OCI-LY3 (cell line): ENCODE data around the gene PLD2.
A peak's percentile ranks its signal among the peaks of the same experiment; 100 is the strongest.

ENCODE experiments used
- H2AFZ ChIP-seq: fragments of 200-600, 300-600 bp; shearing (Covaris generic); 2 replicates; pipeline ENCODE4 v1.6.0; 2014; ENCODE audit warnings: antibody characterized with exemption, low read depth, low read length
- H3K27ac ChIP-seq: fragments of 200-600, 300-600 bp; sonication (generic); 2 replicates; pipeline ENCODE4 v1.5.1; 2014; ENCODE audit warnings: mild to moderate bottlenecking, low read length, moderate library complexity, mixed read lengths
- H3K27me3 ChIP-seq: fragments of 200-600, 300-600 bp; sonication (generic); 2 replicates; pipeline ENCODE4 v1.6.1; 2014; ENCODE audit warnings: low read depth, low read length, mixed read lengths
- H3K36me3 ChIP-seq: fragments of 200-600, 300-600 bp; sonication (generic); replicated peaks from 2 replicates; pipeline ENCODE3; 2014; ENCODE audit warnings: low read depth, low read length, mixed read lengths
- H3K4me1 ChIP-seq: fragments of 300-600, 200-600 bp; sonication (generic); 2 replicates; pipeline ENCODE4 v1.6.1; 2014; ENCODE audit warnings: low read length, mixed read lengths
- H3K4me2 ChIP-seq: fragments of 200-600, 300-600 bp; sonication (generic); 2 replicates; pipeline ENCODE4 v1.6.1; 2014; ENCODE audit warnings: low read length, mixed read lengths
- H3K4me3 ChIP-seq: fragments of 300-600, 200-600 bp; sonication (generic); 2 replicates; pipeline ENCODE4 v1.5.1; 2014; ENCODE audit warnings: antibody characterized with exemption, mild to moderate bottlenecking, low read length, moderate library complexity
- H3K79me2 ChIP-seq: fragments of 300-600, 200-600 bp; shearing (Covaris generic); 2 replicates; pipeline ENCODE4 v1.6.1; 2014; ENCODE audit warnings: mild to moderate bottlenecking, low read length, mixed read lengths
- H3K9ac ChIP-seq: fragments of 300-600, 200-600 bp; shearing (Covaris generic); 2 replicates; pipeline ENCODE4 v1.6.0; 2014; ENCODE audit warnings: mild to moderate bottlenecking, low read length, moderate library complexity
- H3K9me3 ChIP-seq: fragments of 200-600, 300-600 bp; shearing (Covaris generic); 2 replicates; pipeline ENCODE4 v1.6.1; 2014; ENCODE audit warnings: low read length, mixed read lengths; ENCODE audit not compliant: insufficient read depth
- H4K20me1 ChIP-seq: fragments of 200-600, 300-600 bp; sonication (generic); 2 replicates; pipeline ENCODE4 v1.6.1; 2016; ENCODE audit warnings: low read length, mixed read lengths; ENCODE audit not compliant: insufficient read depth
- CTCF ChIP-seq: fragments of 200-600, 300-600 bp; sonication (generic); IDR thresholded peaks from 2 replicates; pipeline ENCODE4 v1.5.1; 2014; ENCODE audit warnings: antibody characterized with exemption, low read length, low read depth
- EZH2phosphoT487 ChIP-seq: fragments of 200-600 bp; shearing (Covaris generic); IDR thresholded peaks from 2 replicates; pipeline ENCODE4 v1.6.1; 2018; ENCODE audit warnings: antibody characterized with exemption, mixed run types, low read depth

PLD2 gene

GRCh38 chr17:4790705-4791088 is 16.3 kb upstream of the PLD2 start:
- Histone ChIP-seq H2AFZ (peak overlapping the region; percentile 84), H3K4me1 (peaks cover 3% of the 10 kb centered on the region; the same call in 1 of the 2 replicates), H3K4me3 (peak overlapping the region; percentile 85), H3K36me3 (no peaks in the 10 kb centered on the region), H3K4me2 (peak overlapping the region; percentile 71), H4K20me1 (no peaks in the 10 kb centered on the region), H3K79me2 (no peaks in the 10 kb centered on the region), H3K9ac (peak overlapping the region; percentile 68; the same call in 1 of the 2 replicates), H3K27me3 (no peaks in the 10 kb centered on the region; the same call in 1 of the 2 replicates), H3K27ac (no peak overlapping the region), H3K9me3 (0 out of 2 replicates have a peak, but pooled peaks cover 4% of the 10 kb centered on the region)
- no peak for TF ChIP-seq EZH2phosphoT487
- TF ChIP-seq CTCF, result no peak

- peak overlapping the region; percentile 62 for H2AFZ ChIP-seq
- no peaks in the 10 kb centered on the region; the same call in 1 of the 2 replicates for H3K27me3 ChIP-seq
- H4K20me1 ChIP-seq, result no peaks in the 10 kb centered on the region
- TF ChIP-seq CTCF (no peak), EZH2phosphoT487 (no peak)
- H3K9ac ChIP-seq, result no peak overlapping the region
- H3K4me1 ChIP-seq, result peaks cover 3% of the 10 kb centered on the region; the same call in 1 of the 2 replicates
- 0 out of 2 replicates have a peak, but pooled peaks cover 4% of the 10 kb centered on the region for H3K9me3 ChIP-seq
- H3K36me3 ChIP-seq, result no peaks in the 10 kb centered on the region
- peak overlapping the region; percentile 29 for H3K4me2 ChIP-seq
- H3K27ac ChIP-seq, result no peak overlapping the region
- peaks cover 11% of the 10 kb centered on the region for H3K79me2 ChIP-seq
- peak overlapping the region; percentile 98 for H3K4me3 ChIP-seq
Observed at GRCh38 chr17:4795168-4795567, 11.8 kb upstream of the PLD2 start.

- Histone ChIP-seq H3K79me2 (peaks cover 11% of the 10 kb centered on the region), H3K4me2 (peak overlapping the region; percentile 77), H3K4me1 (no peaks in the 10 kb centered on the region), H3K27me3 (no peaks in the 10 kb centered on the region; the same call in 1 of the 2 replicates), H3K4me3 (peak overlapping the region; percentile 98), H4K20me1 (no peaks in the 10 kb centered on the region), H3K36me3 (no peaks in the 10 kb centered on the region), H2AFZ (no peak overlapping the region), H3K9ac (peak overlapping the region; percentile 87), H3K9me3 (0 out of 2 replicates have a peak, but pooled peaks cover 4% of the 10 kb centered on the region), H3K27ac (peak overlapping the region; percentile 43)
- TF ChIP-seq CTCF (no peak), EZH2phosphoT487 (no peak)
Observed at GRCh38 chr17:4796552-4796920, 10.4 kb upstream of the PLD2 start.

GRCh38 chr17:4800462-4801196 is 6.3 kb upstream of the PLD2 start:
- Histone ChIP-seq H2AFZ (no peak overlapping the region), H3K4me1 (no peaks in the 10 kb centered on the region), H3K4me3 (no peak overlapping the region), H3K9me3 (no peaks in the 10 kb centered on the region), H3K27me3 (no peaks in the 10 kb centered on the region), H4K20me1 (no peaks in the 10 kb centered on the region), H3K36me3 (no peaks in the 10 kb centered on the region), H3K27ac (no peak overlapping the region), H3K4me2 (no peak overlapping the region), H3K79me2 (peaks cover 11% of the 10 kb centered on the region), H3K9ac (no peak overlapping the region)
- TF ChIP-seq CTCF (no peak), EZH2phosphoT487 (no peak)
